Activated CD4-positive, CD25-positive, alpha-beta regulatory T cell (primary cell): ENCODE measurements around the gene MRPS2.
"Not testable (repeated sequence)": the region's sequence is repeated elsewhere in the genome, so short reads cannot be mapped to it uniquely, and the experiment has no call there.

Experiments used
- DNase-seq, 4 experiments: peaks; one replicate each; lab custom pipeline; 2025; lab: John Stamatoyannopoulos, UW

Gene MRPS2

GRCh38 chr9:135499326-135500070 is 984 bp upstream of the MRPS2 start:
- DNase-seq: peak; percentile 73 to 79 (median 76)

DNA sequence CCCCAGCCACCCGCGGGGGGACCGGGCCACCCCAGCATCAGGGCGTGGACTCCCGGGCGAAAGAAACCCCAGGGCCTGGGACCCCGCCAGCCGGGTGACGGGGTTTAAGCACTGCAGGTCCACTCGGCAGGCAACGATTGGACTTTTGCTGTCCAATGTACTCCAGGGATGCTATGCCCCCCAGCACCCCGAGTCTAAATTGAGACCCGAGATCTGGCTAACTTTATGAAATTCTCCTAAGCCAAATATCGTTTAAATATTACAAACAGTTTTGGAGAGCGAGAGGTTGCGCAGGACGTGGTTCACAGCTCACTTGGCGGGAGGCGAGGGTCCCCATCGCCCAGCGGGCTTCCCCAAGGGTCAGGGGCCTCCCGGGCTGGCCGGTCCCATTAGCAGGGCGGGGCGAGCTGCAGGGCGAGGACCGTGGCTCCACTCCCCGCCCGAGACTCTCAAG is 384 bp upstream of the MRPS2 start:
- DNase-seq: no peak

- DNase-seq: peak in 1 of 4 experiments; percentile 27
These were observed 1.0 kb downstream of the MRPS2 start for GRCh38 chr9:135501261-135502167.

DNA sequence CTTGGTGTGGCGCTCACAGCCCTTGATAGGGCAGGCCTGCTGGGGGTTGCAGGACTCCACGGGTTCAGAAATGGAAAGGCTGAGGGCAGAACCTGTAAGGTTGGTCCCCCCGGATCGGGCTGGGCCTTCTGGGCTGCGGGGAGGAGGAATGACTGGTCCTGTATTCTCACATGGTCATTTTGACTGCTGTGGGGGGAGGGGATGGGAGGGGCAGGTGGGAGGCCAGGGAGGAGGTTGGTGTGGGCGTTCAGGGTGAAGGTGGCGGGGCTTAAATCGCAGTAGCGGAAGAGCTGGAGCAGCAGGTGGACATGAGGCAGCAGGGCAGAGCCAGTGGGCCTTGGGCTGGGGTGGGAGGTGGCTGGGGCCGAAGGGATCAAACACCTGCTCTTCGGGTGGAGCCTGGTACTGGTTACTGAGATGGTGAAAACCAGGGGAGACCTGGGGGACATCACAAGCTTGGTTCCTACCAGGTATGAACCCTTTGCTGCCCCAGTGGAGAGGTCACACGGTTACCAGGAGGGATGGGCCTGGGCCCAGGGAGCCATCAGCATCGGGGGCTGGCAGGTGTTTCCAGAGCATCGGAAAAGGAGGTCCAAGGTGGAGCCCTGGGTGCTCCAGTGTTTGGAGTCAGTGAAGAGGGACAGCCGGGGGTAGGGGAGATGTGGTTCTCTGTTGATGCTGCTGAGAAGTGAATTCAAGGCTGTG is 1.8 kb downstream of the MRPS2 start:
- DNase-seq: no peak

GRCh38 chr9:135502873-135503321 is 2.4 kb downstream of the MRPS2 start:
- no peak for DNase-seq

GRCh38 chr9:135503371-135504261 is 3.1 kb downstream of the MRPS2 start:
- no peak for DNase-seq

GRCh38 chr9:135504262-135505243 is 4.1 kb downstream of the MRPS2 start:
- DNase-seq: peak in 3 of 4 experiments; percentile 19 to 38 (median 35)

DNA sequence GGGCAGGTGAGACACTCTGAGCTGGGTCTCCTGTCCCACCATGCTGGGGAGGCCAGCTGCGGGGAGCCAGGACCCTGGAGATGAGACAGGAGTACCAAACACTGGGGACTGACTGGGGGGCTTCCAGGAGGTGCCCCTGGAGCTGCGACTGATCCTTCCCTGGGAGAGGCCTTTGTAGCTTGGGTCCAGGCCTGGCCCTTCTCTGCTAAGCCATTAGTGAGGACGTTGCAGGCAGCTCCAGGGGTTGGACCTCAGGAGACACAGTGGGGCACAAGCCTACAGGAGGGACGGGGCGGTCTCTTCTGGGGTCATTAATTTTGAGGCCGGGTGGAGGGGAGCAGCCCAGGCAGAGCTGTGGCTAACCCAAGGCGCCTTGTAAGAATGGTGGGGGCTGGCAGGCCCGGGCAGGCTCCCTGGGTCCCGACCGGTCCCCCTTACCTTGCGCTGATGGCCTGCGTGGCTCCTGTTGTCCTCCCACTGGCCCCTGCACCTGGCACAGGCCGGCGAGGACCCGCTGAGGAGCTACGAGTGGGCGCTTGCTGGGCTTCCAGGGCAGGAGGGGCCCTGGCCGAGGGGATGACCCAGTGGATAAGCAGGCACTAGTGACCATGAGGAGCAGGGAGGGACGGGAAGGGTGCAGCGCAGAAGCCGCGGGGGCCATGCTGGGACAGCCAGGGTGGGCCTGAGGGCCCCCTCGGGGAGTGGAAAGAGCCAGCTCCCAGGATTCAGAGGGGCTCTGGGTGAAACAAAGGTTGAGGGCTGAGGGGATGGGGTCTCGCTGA is 5.1 kb downstream of the MRPS2 start:
- DNase-seq: no peak

DNA sequence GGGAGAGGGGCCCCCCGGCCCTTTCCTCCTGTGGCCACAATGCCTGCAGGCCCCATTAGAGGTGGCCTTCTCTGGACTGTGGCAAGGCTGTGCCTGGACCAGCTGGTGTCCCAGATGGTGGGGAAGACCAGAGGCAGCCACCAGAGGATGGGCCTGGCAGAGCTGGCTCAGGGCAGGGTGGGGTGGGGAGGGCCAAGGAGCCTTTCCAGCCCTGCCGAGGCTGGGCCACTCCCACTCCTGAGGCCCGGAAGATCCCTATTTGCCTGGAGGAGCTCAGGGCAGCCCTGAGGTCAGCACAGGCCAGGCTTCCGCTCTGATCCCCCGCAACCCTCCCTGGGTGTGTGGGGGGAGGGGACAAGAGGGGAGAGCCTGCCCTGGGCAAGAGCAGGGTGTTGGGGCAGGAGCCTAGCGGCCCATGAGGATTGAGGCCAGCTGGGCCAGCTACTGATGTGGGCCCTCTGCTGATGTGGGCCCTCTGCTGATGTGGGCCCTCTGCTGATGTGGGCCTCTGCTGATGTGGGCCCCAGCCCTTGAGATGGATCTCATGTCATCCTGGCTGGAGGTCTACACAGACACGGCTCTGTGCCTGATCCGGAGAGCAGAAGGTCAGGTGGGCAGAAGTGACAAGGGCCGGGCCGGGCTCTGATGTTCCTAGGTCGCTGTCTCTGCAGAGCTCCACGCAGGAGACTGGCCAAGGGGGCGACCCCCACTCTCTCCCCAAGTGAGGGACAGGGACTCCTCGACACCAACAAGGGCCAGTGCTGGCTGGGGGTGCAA is 6.0 kb downstream of the MRPS2 start:
- no peak for DNase-seq

DNA sequence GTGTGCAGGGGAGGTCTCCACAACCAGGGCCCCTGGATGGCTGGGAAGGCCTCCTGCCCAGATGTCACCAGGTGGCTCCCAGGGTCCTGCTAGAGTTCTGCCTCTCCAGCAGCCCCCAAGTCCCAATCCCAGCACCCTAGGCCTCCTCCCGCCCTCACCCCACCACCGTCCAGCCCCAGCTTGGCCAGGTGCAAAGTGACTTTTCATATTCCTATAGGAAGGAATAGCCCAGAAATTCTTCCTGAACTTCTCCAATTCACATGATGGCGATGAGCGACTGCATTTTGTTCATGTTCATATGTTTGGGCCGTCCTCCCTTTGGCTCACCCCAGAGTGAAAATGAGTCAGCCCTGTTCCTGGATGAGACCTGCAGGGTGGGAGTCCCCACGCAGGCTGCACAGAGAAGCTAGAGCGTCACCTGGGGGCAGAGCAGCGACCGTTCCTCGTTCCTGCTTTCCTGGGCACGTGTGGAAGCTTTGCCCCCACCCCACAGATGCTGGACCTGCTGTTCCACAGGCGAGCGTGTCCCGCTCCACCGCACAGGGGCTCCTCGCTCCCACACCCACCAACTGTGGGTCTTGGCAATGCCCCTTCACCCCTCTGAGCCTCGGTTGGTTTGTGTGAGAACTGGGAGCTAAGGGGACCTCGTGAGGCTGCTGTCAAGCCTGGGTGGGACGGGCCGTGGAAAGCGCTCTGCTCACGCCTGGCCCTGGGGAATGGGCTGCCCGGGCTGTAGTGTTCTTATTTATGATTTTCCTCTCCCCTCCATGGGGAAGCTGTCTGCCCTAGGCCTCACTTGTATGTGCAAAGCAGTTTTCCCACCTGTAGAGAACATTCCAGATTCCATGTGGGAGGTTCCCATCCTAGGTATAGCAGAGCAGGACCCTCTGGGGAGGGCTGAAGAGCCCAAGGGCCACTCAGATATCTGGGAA is 6.9 kb downstream of the MRPS2 start:
- no peak for DNase-seq

- no peak for DNase-seq
These were observed 7.8 kb downstream of the MRPS2 start for GRCh38 chr9:135508211-135508820.

GRCh38 chr9:135509458-135509857 is 9.0 kb downstream of the MRPS2 start:
- no peak for DNase-seq

DNA sequence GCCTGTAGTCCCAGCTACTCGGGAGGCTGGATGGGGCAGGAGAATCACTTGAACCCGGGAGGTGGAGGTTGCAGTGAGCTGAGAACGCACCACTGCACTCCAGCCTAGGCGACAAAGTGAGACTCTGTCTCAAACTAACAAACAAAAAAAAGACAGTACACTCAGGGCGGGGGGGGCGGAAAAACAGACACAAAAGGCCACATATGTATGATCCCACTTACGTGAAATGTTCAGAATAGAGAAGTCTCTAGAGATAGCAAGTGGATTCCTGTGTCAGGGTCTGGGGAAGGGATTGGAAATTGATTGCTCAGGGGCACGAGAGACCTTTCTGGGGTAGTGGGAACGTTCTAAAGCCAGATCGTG is 11.7 kb downstream of the MRPS2 start:
- no peak for DNase-seq

- no peak for DNase-seq
These were observed 12.4 kb downstream of the MRPS2 start for GRCh38 chr9:135512904-135513303.

DNA sequence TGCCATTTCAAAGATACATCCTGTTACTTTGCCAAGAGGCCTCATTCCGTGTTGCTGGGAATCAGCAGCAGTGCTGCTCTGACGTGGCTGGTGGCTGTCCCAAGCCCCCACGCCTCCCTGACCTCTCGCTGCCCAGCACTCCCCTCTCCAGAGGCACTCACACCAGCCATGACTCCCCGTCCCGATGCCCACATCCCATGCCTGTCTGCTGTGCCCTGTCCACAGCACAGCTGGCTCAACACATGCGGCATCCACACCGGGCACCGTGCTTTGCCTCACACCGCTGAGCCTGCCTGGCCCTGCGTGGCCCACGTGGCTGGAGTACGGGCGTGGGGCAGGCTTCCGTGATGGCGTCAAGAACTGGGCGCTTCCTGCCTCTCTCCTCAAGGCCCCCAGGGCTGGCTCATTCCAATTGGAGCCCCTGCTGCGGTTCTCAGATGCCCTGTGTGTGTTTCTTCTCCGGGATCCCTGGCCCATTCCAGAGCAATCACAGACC is 12.9 kb downstream of the MRPS2 start:
- DNase-seq: no peak

DNA sequence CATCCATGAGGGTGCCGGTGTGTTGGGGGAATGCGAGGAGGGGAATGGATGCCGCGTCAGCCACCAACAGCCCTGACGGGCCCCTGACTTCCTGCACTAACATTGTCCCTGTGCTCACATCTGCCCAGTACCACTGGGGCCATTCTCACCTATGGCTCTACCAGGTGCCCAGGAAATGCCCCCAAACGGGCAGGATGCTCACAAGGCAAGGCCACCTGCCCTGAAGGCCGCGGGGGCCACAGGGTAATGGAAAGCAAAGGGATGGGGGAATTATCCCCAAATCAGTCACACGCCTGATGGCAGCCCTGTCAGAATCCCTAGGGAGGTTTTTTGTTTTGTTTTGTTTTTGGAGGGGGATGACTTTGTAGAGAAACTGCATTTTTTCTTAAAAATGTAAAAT is 13.4 kb downstream of the MRPS2 start:
- DNase-seq: not testable (repeated sequence)
